HepG2 (cell line): ENCODE data around the gene CHCHD3. TPM values are rescaled to one million over a fixed set of nuclear protein-coding genes. Genes with fewer than 3 reads are reported as not detected.

Source experiments
- ATAC-seq: fragments of 200-7000 bp; cut with Tn5 transposase; 3 replicates; pipeline ENCODE4 v1.9.1; 2020; ENCODE audit warnings: mild to moderate bottlenecking, moderate library complexity
- BruUV-seq: library from RNA; stranded (reverse); fragments of 400-500 nt; replicated peaks from 2 replicates; lab custom pipeline; 2021; lab: Mats Ljungman, UMichigan
- CTCF ChIA-PET: fragments of 300-600 bp; formaldehyde crosslinking; extraction: SDS; loops from one replicate; lab custom pipeline; 2021; ENCODE audit warnings: low total read pairs, inconsistent platforms, low intra/inter-chr PET ratio; lab: Yijun Ruan, JAX
- POLR2A ChIA-PET: fragments of 350-600 bp; sonication (Branson Sonifier 250); formaldehyde crosslinking; loops from one replicate; lab custom pipeline; 2020; ENCODE audit warnings: antibody characterized with exemption, inconsistent platforms; lab: Yijun Ruan, JAX
- DNase-seq: peaks from one replicate; pipeline ENCODE4 v3.0.0-alpha.2; 2015; ENCODE audit warnings: low spot score
- FAIRE-seq: peaks from 3 replicates; lab custom pipeline; 2011; peaks lifted over from hg19 to GRCh38; lab: Jason Lieb, UNC
- H2AFZ ChIP-seq: one replicate; pipeline ENCODE4 v1.6.1; 2011; ENCODE audit warnings: low read length, inconsistent platforms
- H3K27ac ChIP-seq: fragments of 300-600 bp; 3 replicates; pipeline ENCODE4 v1.8.0; 2011; ENCODE audit warnings: mixed run types, mild to moderate bottlenecking, mixed read lengths, low read length, inconsistent platforms; ENCODE audit not compliant: insufficient read depth; ENCODE audit errors: extremely low read length
- H3K27me3 ChIP-seq, 2 experiments: fragments of 200-600 bp in 1 of 2; 2 replicates in 1 of 2; 3 replicates in 1 of 2; pipeline versions ENCODE4 v1.6.0 to v1.8.0; 2011; ENCODE audit warnings: low read length in 2 of 2, mild to moderate bottlenecking in 2 of 2, moderate library complexity in 2 of 2, inconsistent platforms in 1 of 2; ENCODE audit not compliant: insufficient read depth in 2 of 2, control insufficient read depth in 1 of 2
- H3K36me3 ChIP-seq, 2 experiments: fragments of 200-600 bp in 1 of 2; replicated peaks in 1 of 2; 2 replicates in 1 of 2; 3 replicates in 1 of 2; pipeline versions ENCODE4 v1.5.1 to v1.8.0; 2011; ENCODE audit warnings: low read length in 2 of 2, inconsistent platforms in 1 of 2; ENCODE audit not compliant: insufficient read depth in 2 of 2, control insufficient read depth in 1 of 2
- H3K4me1 ChIP-seq: 2 replicates; pipeline ENCODE4 v1.5.1; 2012; ENCODE audit warnings: low read length, inconsistent platforms; ENCODE audit not compliant: insufficient read depth
- H3K4me2 ChIP-seq: 2 replicates; pipeline ENCODE4 v1.6.0; 2011; ENCODE audit warnings: low read depth, low read length, inconsistent platforms
- H3K4me3 ChIP-seq, 3 experiments: fragments of 200-600 bp in 1 of 3; sonication (generic), shearing (Covaris generic) in 1 of 3; replicated peaks in 1 of 3; 2 replicates each; pipeline ENCODE4 v1.5.1; 2011 to 2016; ENCODE audit warnings: low read length in 3 of 3, inconsistent platforms in 2 of 3, low read depth in 2 of 3, mild to moderate bottlenecking in 2 of 3, control low read depth in 1 of 3, mixed read lengths in 1 of 3; ENCODE audit not compliant: insufficient read depth in 1 of 3
- H3K79me2 ChIP-seq: one replicate; pipeline ENCODE4 v1.6.1; 2011; ENCODE audit warnings: low read length, inconsistent platforms; ENCODE audit not compliant: insufficient read depth
- H3K9ac ChIP-seq: 2 replicates; pipeline ENCODE4 v1.6.0; 2011; ENCODE audit warnings: mild to moderate bottlenecking, low read depth, low read length, inconsistent platforms; ENCODE audit not compliant: insufficient read depth
- H3K9me3 ChIP-seq: 2 replicates; pipeline ENCODE4 v1.5.1; 2012; ENCODE audit warnings: mild to moderate bottlenecking, low read length
- H4K20me1 ChIP-seq: 2 replicates; pipeline ENCODE4 v1.6.0; 2011; ENCODE audit warnings: inconsistent platforms, mild to moderate bottlenecking, low read length, moderate library complexity; ENCODE audit not compliant: insufficient read depth
- BATF2 ChIP-seq: sonication (generic); formaldehyde crosslinking; IDR thresholded peaks from 2 replicates; pipeline ENCODE4 v1.8.0; 2022; ENCODE audit warnings: mild to moderate bottlenecking, missing genetic modification reagents, moderate library complexity
- CBX1 ChIP-seq: IDR thresholded peaks from one replicate; pipeline ENCODE4 v1.6.1; 2016; ENCODE audit warnings: antibody characterized with exemption, low read depth
- CREM ChIP-seq, 2 experiments: sonication (generic) in 1 of 2; formaldehyde crosslinking in 1 of 2; IDR thresholded peaks; 2 replicates each; pipeline versions ENCODE4 v1.4.0 to v1.6.1; 2016 to 2020; ENCODE audit warnings: antibody characterized with exemption in 1 of 2, mild to moderate bottlenecking in 1 of 2, missing genetic modification reagents in 1 of 2
- DR1 ChIP-seq: sonication (generic); formaldehyde crosslinking; IDR thresholded peaks from 2 replicates; pipeline ENCODE4 v1.8.0; 2021; ENCODE audit warnings: mild to moderate bottlenecking, missing genetic modification reagents, inconsistent platforms
- HOXA3 ChIP-seq: sonication (generic); formaldehyde crosslinking; IDR thresholded peaks from 2 replicates; pipeline ENCODE4 v1.5.0; 2020; ENCODE audit warnings: missing genetic modification reagents
- SP1 ChIP-seq, 2 experiments: fragments of 450-650 bp in 1 of 2; sonication (generic) in 1 of 2; formaldehyde crosslinking in 1 of 2; IDR thresholded peaks; 2 replicates each; pipeline versions ENCODE4 v1.4.0 to v1.6.1; 2016 to 2020; ENCODE audit warnings: missing genetic modification reagents in 1 of 2
- ZFP37 ChIP-seq: sonication (generic); formaldehyde crosslinking; IDR thresholded peaks from 2 replicates; pipeline ENCODE4 v1.4.0; 2020; ENCODE audit warnings: missing genetic modification reagents, borderline replicate concordance
- ZNF431 ChIP-seq: sonication (generic); formaldehyde crosslinking; IDR thresholded peaks from 2 replicates; pipeline ENCODE4 v1.9.0; 2022; ENCODE audit warnings: missing genetic modification reagents, low read depth, mild to moderate bottlenecking, borderline replicate concordance
- ZNF704 ChIP-seq: sonication (generic); formaldehyde crosslinking; IDR thresholded peaks from 2 replicates; pipeline ENCODE4 v1.8.1; 2023; ENCODE audit warnings: mild to moderate bottlenecking, inconsistent platforms, moderate library complexity, missing genetic modification reagents, borderline replicate concordance
- WGBS: methylation state at CpG from one replicate; pipeline ENCODE4 v1.1.6; 2017; ENCODE audit warnings: low lambda C conversion rate; 5-methylcytosine and 5-hydroxymethylcytosine counted together
- in situ Hi-C: cut with HindIII; loops from 2 replicates; pipeline ENCODE4 v1.10.0; 2017; ENCODE audit warnings: low pct_unique_long_range_greater_than_20kb; ENCODE audit not compliant: extremely low pct_ligation_motif_present
- intact Hi-C: fragments of 100-400 bp; cut with micrococcal nuclease; formaldehyde crosslinking; loops from one replicate; pipeline ENCODE4 v1.10.0; 2022; ENCODE audit not compliant: unreplicated experiment
- polyA plus RNA-seq, 8 experiments: library from polyadenylated mRNA; depleted of rRNA in 3 of 8; stranded (reverse) in 7 of 8; unstranded in 1 of 8; fragments of >200 nt; fragmentation: Illumina TruSeq in 4 of 8; extraction: Trizol in 4 of 8; gene quantifications; 2 replicates each; pipeline versions ENCODE4 v1.2.1 to v1.2.3, GENCODE V29; 2011 to 2016; ENCODE audit warnings: low read depth in 4 of 8, missing spikeins in 1 of 8, mixed read lengths in 1 of 8; ENCODE audit not compliant: insufficient read depth in 1 of 8
- total RNA-seq, 5 experiments: library from RNA; depleted of rRNA; stranded (reverse); fragments of >200 nt; fragmentation: Illumina TruSeq; extraction: Trizol; gene quantifications; 2 replicates each; pipeline ENCODE4 v1.2.3, GENCODE V29; 2016; ENCODE audit warnings: low read depth in 1 of 5
- TF ChIP-seq, protein P1 (sequence below): sonication (generic); formaldehyde crosslinking; IDR thresholded peaks from 2 replicates; pipeline ENCODE4 v1.4.0; 2020; ENCODE audit warnings: missing genetic modification reagents

Gene CHCHD3
- total and polyA plus RNA-seq, 2 of the 13 experiments (the other 11 are each of a cell fraction or from before 2014, with no cell fraction given), result 32.7 to 86.8 TPM

GRCh38 chr7:132964876-132965275 is 117.0 kb downstream of the CHCHD3 start:
- FAIRE-seq, result no peak
- Histone ChIP-seq H3K4me3 (no peak overlapping the region), H3K36me3 (peaks cover 0 to 1% of the 10 kb centered on the region in 2 experiments; a peak in 1 of 5 replicates), H3K79me2 (no peaks in the 10 kb centered on the region), H3K27ac (no peak overlapping the region), H3K4me2 (no peak overlapping the region), H3K9ac (no peak overlapping the region), H4K20me1 (no peaks in the 10 kb centered on the region), H3K9me3 (no peaks in the 10 kb centered on the region), H2AFZ (no peak overlapping the region), H3K4me1 (no peaks in the 10 kb centered on the region), H3K27me3 (no peaks in the 10 kb centered on the region)
- no peak for ATAC-seq
- DNase-seq, result no peak
- no TSS peak for BruUV-seq
- in situ Hi-C loops, result no loop called here
- WGBS, result 99% methylated on average over 6 of the region's 6 CpGs
- CTCF ChIA-PET, result no interaction called here
- POLR2A ChIA-PET, result no interaction called here
- no peak for TF ChIP-seq SP1 (IDR thresholded peaks at IDR 0.05)
- no peak for TF ChIP-seq SP1 (CRISPR knock-in tag; IDR thresholded peaks at IDR 0.05)
- TF ChIP-seq DR1 (CRISPR knock-in tag), result no peak
- no peak for TF ChIP-seq HOXA3
- TF ChIP-seq CREM (IDR thresholded peaks at IDR 0.05), result no peak
- no peak for TF ChIP-seq CREM (CRISPR knock-in tag; IDR thresholded peaks at IDR 0.05)
- no peak for TF ChIP-seq ZNF704 (CRISPR knock-in tag)
- no peak for TF ChIP-seq BATF2 (CRISPR knock-in tag)
- TF ChIP-seq ZNF431 (CRISPR knock-in tag), result no peak
- TF ChIP-seq CBX1, result no peak
- TF ChIP-seq, protein P1, sequence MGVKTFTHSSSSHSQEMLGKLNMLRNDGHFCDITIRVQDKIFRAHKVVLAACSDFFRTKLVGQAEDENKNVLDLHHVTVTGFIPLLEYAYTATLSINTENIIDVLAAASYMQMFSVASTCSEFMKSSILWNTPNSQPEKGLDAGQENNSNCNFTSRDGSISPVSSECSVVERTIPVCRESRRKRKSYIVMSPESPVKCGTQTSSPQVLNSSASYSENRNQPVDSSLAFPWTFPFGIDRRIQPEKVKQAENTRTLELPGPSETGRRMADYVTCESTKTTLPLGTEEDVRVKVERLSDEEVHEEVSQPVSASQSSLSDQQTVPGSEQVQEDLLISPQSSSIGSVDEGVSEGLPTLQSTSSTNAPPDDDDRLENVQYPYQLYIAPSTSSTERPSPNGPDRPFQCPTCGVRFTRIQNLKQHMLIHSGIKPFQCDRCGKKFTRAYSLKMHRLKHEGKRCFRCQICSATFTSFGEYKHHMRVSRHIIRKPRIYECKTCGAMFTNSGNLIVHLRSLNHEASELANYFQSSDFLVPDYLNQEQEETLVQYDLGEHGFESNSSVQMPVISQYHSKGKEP (CRISPR knock-in tag), result no peak
- no peak for TF ChIP-seq ZFP37 (CRISPR knock-in tag)
- intact Hi-C loops, result no loop called here
